Ectodermal cell (in vitro differentiated cells): ENCODE measurements around the gene DPPA5. TPM values are rescaled to one million over a fixed set of nuclear protein-coding genes. Genes with fewer than 3 reads are reported as not detected.
"Not testable (repeated sequence)": the region's sequence is repeated elsewhere in the genome, so short reads cannot be mapped to it uniquely, and the experiment has no call there.

Experiments
- H3K27ac ChIP-seq: 2 replicates; pipeline ENCODE4 v1.7.0; 2013; ENCODE audit warnings: mild to moderate bottlenecking, low read depth, low read length; ENCODE audit not compliant: insufficient read depth, poor library complexity, severe bottlenecking
- H3K27me3 ChIP-seq: 2 replicates; pipeline ENCODE4 v1.7.0; 2013; ENCODE audit warnings: mild to moderate bottlenecking, low read length; ENCODE audit not compliant: insufficient read depth, control insufficient read depth, poor library complexity, severe bottlenecking
- H3K36me3 ChIP-seq: one replicate; pipeline ENCODE4 v1.7.0; 2013; ENCODE audit warnings: low read length; ENCODE audit not compliant: control insufficient read depth, insufficient read depth
- H3K4me1 ChIP-seq: one replicate; pipeline ENCODE4 v1.7.0; 2013; ENCODE audit warnings: low read length; ENCODE audit not compliant: control insufficient read depth, insufficient read depth
- H3K4me3 ChIP-seq: 2 replicates; pipeline ENCODE4 v1.7.0; 2013; ENCODE audit warnings: low read depth, low read length, control low read depth; ENCODE audit not compliant: insufficient read depth
- H3K9me3 ChIP-seq: 2 replicates; pipeline ENCODE4 v1.7.0; 2013; ENCODE audit warnings: mild to moderate bottlenecking, low read length, moderate library complexity; ENCODE audit not compliant: control insufficient read depth
- WGBS, 2 experiments: methylation state at CpG; one replicate each; pipeline ENCODE4 v1.1.7; 2013; ENCODE audit warnings: missing lambda C conversion rate in 2 of 2; 5-methylcytosine and 5-hydroxymethylcytosine counted together
- polyA plus RNA-seq, 4 experiments: library from polyadenylated mRNA; stranded (reverse); fragments of 50-300 nt; gene quantifications; one replicate each; pipeline ENCODE4 v1.2.3, GENCODE V29; 2013

Gene DPPA5
- polyA plus RNA-seq (2013, experiment 1 of 4): not detected
- not detected for polyA plus RNA-seq (2013, experiment 2 of 4)
- polyA plus RNA-seq (2013, experiment 3 of 4): not detected
- polyA plus RNA-seq (2013, experiment 4 of 4): not detected

- H3K27ac ChIP-seq: no peak within 1 kb of the TSS
- no peak within 1 kb of the TSS for H3K4me3 ChIP-seq
- H3K4me1 ChIP-seq: no peaks in the 10 kb centered on the region
- no peaks in the 10 kb centered on the region for H3K36me3 ChIP-seq
- H3K9me3 ChIP-seq: no peaks in the 10 kb centered on the region
- H3K27me3 ChIP-seq: no peaks in the 10 kb centered on the region
- 96% methylated on average over 59 of the region's 59 CpGs for WGBS, 2 experiments
Observed at GRCh38 chr6:73353636-73354593, at the start of gene DPPA5. TSS of gene DPPA5 (minus strand) at chr6:73354276. CDS start at chr6:73354225, 51 bp downstream.

GRCh38 chr6:73400656-73401055 is 46.6 kb upstream of the DPPA5 start:
- H3K9me3 ChIP-seq: no peaks in the 10 kb centered on the region
- no peaks in the 10 kb centered on the region for H3K27me3 ChIP-seq
- H3K4me1 ChIP-seq: no peaks in the 10 kb centered on the region
- H3K36me3 ChIP-seq: no peaks in the 10 kb centered on the region
- no peak overlapping the region for H3K27ac ChIP-seq
- H3K4me3 ChIP-seq: no peak overlapping the region

GRCh38 chr6:73395875-73396274 is 41.8 kb upstream of the DPPA5 start:
- no peaks in the 10 kb centered on the region for H3K9me3 ChIP-seq
- H3K4me3 ChIP-seq: no peak overlapping the region
- WGBS, 2 experiments: 95 to 96% methylated on average over 10 of the region's 10 CpGs
- H3K27ac ChIP-seq: no peak overlapping the region
- no peaks in the 10 kb centered on the region for H3K36me3 ChIP-seq
- no peaks in the 10 kb centered on the region for H3K4me1 ChIP-seq
- H3K27me3 ChIP-seq: no peaks in the 10 kb centered on the region

GRCh38 chr6:73394577-73395354 is 40.7 kb upstream of the DPPA5 start, which contains the start of gene DDX43:
TSS of gene DDX43 (plus strand) at chr6:73394828. CDS start at chr6:73394906, 78 bp downstream.
- H3K4me3 ChIP-seq: no peak within 1 kb of the TSS
- 96% methylated on average over 54 of the region's 54 CpGs for WGBS, 2 experiments
- no peaks in the 10 kb centered on the region for H3K36me3 ChIP-seq
- H3K9me3 ChIP-seq: no peaks in the 10 kb centered on the region
- no peaks in the 10 kb centered on the region for H3K27me3 ChIP-seq
- no peak within 1 kb of the TSS for H3K27ac ChIP-seq
- H3K4me1 ChIP-seq: no peaks in the 10 kb centered on the region

GRCh38 chr6:73393278-73393677 is 39.2 kb upstream of the DPPA5 start:
- Histone ChIP-seq H3K27ac (no peak overlapping the region), H3K27me3 (peaks cover 4% of the 10 kb centered on the region), H3K36me3 (no peaks in the 10 kb centered on the region), H3K4me3 (no peak overlapping the region), H3K9me3 (no peaks in the 10 kb centered on the region), H3K4me1 (no peaks in the 10 kb centered on the region)
- 88 to 94% methylated on average over 3 of the region's 3 CpGs for WGBS, 2 experiments

- not testable (repeated sequence) for H3K4me3 ChIP-seq, H3K36me3 ChIP-seq, H3K27ac ChIP-seq, H3K27me3 ChIP-seq, H3K4me1 ChIP-seq, H3K9me3 ChIP-seq
- 92 to 94% methylated on average over 2 to 4 of the region's 4 CpGs for WGBS, 2 experiments
Observed at GRCh38 chr6:73392188-73392587, 38.1 kb upstream of the DPPA5 start.

- H3K27me3 ChIP-seq: peaks cover 4% of the 10 kb centered on the region
- WGBS, 2 experiments: 91 to 93% methylated on average over 2 of the region's 2 CpGs
- H3K4me3 ChIP-seq: no peak overlapping the region
- no peak overlapping the region for H3K27ac ChIP-seq
- H3K9me3 ChIP-seq: no peaks in the 10 kb centered on the region
- H3K36me3 ChIP-seq: no peaks in the 10 kb centered on the region
- H3K4me1 ChIP-seq: no peaks in the 10 kb centered on the region
Observed at GRCh38 chr6:73391675-73392074, 37.6 kb upstream of the DPPA5 start.

- Histone ChIP-seq H3K4me3 (no peak overlapping the region), H3K4me1 (no peaks in the 10 kb centered on the region), H3K27ac (no peak overlapping the region), H3K36me3 (no peaks in the 10 kb centered on the region), H3K27me3 (peaks cover 4% of the 10 kb centered on the region), H3K9me3 (no peaks in the 10 kb centered on the region)
- WGBS, 2 experiments: 84 to 87% methylated on average over 9 to 10 of the region's 10 CpGs
Observed at GRCh38 chr6:73389854-73390253, 35.8 kb upstream of the DPPA5 start.

- Histone ChIP-seq H3K36me3 (no peaks in the 10 kb centered on the region), H3K27ac (no peak overlapping the region), H3K27me3 (peaks cover 4% of the 10 kb centered on the region)
Observed at GRCh38 chr6:73388800-73389512, 34.9 kb upstream of the DPPA5 start.

More at GRCh38 chr6:73388800-73389512, 34.9 kb upstream of the DPPA5 start:
- H3K9me3 ChIP-seq: no peaks in the 10 kb centered on the region
- WGBS, 2 experiments: 3 to 5% methylated on average over 38 of the region's 38 CpGs
- H3K4me1 ChIP-seq: no peaks in the 10 kb centered on the region
- peak overlapping the region; percentile 57 for H3K4me3 ChIP-seq
